Measurements from ENCODE around the gene MTR. TPM values are rescaled to one million over a fixed set of nuclear protein-coding genes. Genes with fewer than 3 reads are reported as not detected.

MTR gene
- total RNA-seq, 1 experiment from 2014 or later: 35.5 TPM

GRCh38 chr1:236944556-236944955 lies 149.5 kb downstream of the MTR start:
- Histone ChIP-seq H3K56ac (ENCODE audit: insufficient read length, low read depth, low read length) (no peak overlapping the region), H3K9ac (ENCODE audit: extremely low read depth, insufficient read length, low read length) (no peak overlapping the region), H4K8ac (replicated peaks; ENCODE audit: insufficient read length, low read depth, low read length) (no peak overlapping the region), H3K4me1 (ENCODE audit: insufficient read depth, low read length) (no peaks in the 10 kb centered on the region), H4K20me1 (ENCODE audit: control insufficient read depth, insufficient read depth, insufficient read length) (no peaks in the 10 kb centered on the region), H3K23me2 (ENCODE audit: insufficient read length, low read depth, low read length, poor library complexity, severe bottlenecking) (no peaks in the 10 kb centered on the region), H3K4ac (ENCODE audit: low read depth, low read length) (no peak overlapping the region), H2BK15ac (ENCODE audit: low read depth, low read length) (no peak overlapping the region), H3K27me3 (ENCODE audit: insufficient read depth, low read length) (no peaks in the 10 kb centered on the region), H2BK120ac (ENCODE audit: low read depth, low read length, poor library complexity, severe bottlenecking) (no peak overlapping the region), H3K27ac (ENCODE audit: insufficient read length, low read depth, low read length) (no peak overlapping the region), H3K79me1 (ENCODE audit: insufficient read depth, low read depth, low read length, poor library complexity, severe bottlenecking) (no peaks in the 10 kb centered on the region), H2BK5ac (ENCODE audit: insufficient read length, low read length) (no peak overlapping the region), H3K4me2 (ENCODE audit: insufficient read depth, insufficient read length, low read length) (no peak overlapping the region), H4K5ac (ENCODE audit: insufficient read length, low read depth, low read length) (no peak overlapping the region), H2AFZ (ENCODE audit: low read length) (no peak overlapping the region), H3K79me2 (ENCODE audit: insufficient read depth, low read length) (no peaks in the 10 kb centered on the region), H3K9me3 (ENCODE audit: control insufficient read depth, low read depth, low read length) (no peaks in the 10 kb centered on the region), H2BK20ac (ENCODE audit: low read depth, low read length, poor library complexity, severe bottlenecking) (no peak overlapping the region), H3K14ac (ENCODE audit: insufficient read depth, low read length) (no peak overlapping the region), H4K91ac (ENCODE audit: insufficient read length, low read depth, low read length) (no peak overlapping the region), H3K18ac (ENCODE audit: insufficient read length, low read depth, low read length) (no peak overlapping the region), H3K23ac (ENCODE audit: insufficient read length, low read depth, low read length) (no peak overlapping the region), H2BK12ac (ENCODE audit: insufficient read length, low read depth, low read length) (no peak overlapping the region), H2AK5ac (ENCODE audit: insufficient read length, low read length) (no peak overlapping the region), H3T11ph (ENCODE audit: low read length) (no peak overlapping the region)
- H3K9me3 Mint-ChIP-seq: peaks cover 6 to 7% of the 10 kb centered on the region in 2 experiments; a peak in 2 of 5 replicates
- TF ChIP-seq CTCF (conservative IDR thresholded peaks at IDR 0.05): no peak
- H3K4me3 Mint-ChIP-seq: no peak overlapping the region
- peaks cover 8 to 9% of the 10 kb centered on the region in 2 experiments; a peak in 3 of 4 replicates for H3K4me1 Mint-ChIP-seq
- H3K27me3 Mint-ChIP-seq (ENCODE audit: low read depth): no peaks in the 10 kb centered on the region
- H3K36me3 Mint-ChIP-seq (ENCODE audit: insufficient read depth in 1 of 3, low read depth in 3 of 3): peaks cover 0 to 8% (median 0%) of the 10 kb centered on the region in 3 experiments; a peak in 2 of 7 replicates
- WGBS (ENCODE audit: extremely low coverage, insufficient read length, low lambda C conversion rate): no CpG with 5 or more reads among the region's 2 CpGs
- DNase-seq: no peak
- H3K27ac Mint-ChIP-seq: no peak overlapping the region
